WTC11 (cell line): Measurements from ENCODE around the gene ORC3. TPM values are rescaled to one million over a fixed set of nuclear protein-coding genes. Genes with fewer than 3 reads are reported as not detected.

Experiments
- ATAC-seq: fragments of 200-7000 bp; cut with Tn5 transposase; 2 replicates; pipeline ENCODE4 v1.10.0; 2021; ENCODE audit warnings: mild to moderate bottlenecking, moderate library complexity
- CTCF ChIA-PET: fragments of 300-600 bp; sonication (Branson Sonifier 250); formaldehyde crosslinking; loops from one replicate; lab custom pipeline; 2021; ENCODE audit warnings: antibody characterized with exemption; lab: Charles Lee
- POLR2A ChIA-PET: fragments of 350-600 bp; sonication (Branson Sonifier 250); formaldehyde crosslinking; loops from one replicate; lab custom pipeline; 2021; ENCODE audit warnings: antibody characterized with exemption; lab: Charles Lee
- DNase-seq: peaks from one replicate; pipeline ENCODE4 v3.0.0; 2021; ENCODE audit warnings: low spot score
- H3K27ac Mint-ChIP-seq: 2 replicates; pipeline ENCODE4 v1.8.0; 2021; ENCODE audit warnings: mixed read lengths
- H3K27me3 Mint-ChIP-seq: 2 replicates; pipeline ENCODE4 v1.8.0; 2021; ENCODE audit warnings: low read depth, mild to moderate bottlenecking, moderate library complexity, mixed read lengths
- H3K36me3 Mint-ChIP-seq: 2 replicates; pipeline ENCODE4 v1.8.0; 2021; ENCODE audit warnings: mixed read lengths
- H3K4me1 Mint-ChIP-seq: 2 replicates; pipeline ENCODE4 v1.8.0; 2022; ENCODE audit warnings: mixed read lengths
- H3K4me3 Mint-ChIP-seq: 2 replicates; pipeline ENCODE4 v1.8.0; 2021; ENCODE audit warnings: mild to moderate bottlenecking, moderate library complexity, mixed read lengths
- H3K9me3 Mint-ChIP-seq: 2 replicates; pipeline ENCODE4 v1.8.0; 2021; ENCODE audit warnings: mixed read lengths
- CREM ChIP-seq: sonication (generic); formaldehyde crosslinking; IDR thresholded peaks from 2 replicates; pipeline ENCODE4 v1.8.1; 2022; ENCODE audit warnings: mild to moderate bottlenecking, missing genetic modification reagents, moderate library complexity
- JAZF1 ChIP-seq: fragments of 250-450 bp; sonication (Bioruptor Pico); IDR thresholded peaks from 2 replicates; pipeline ENCODE4 v1.9.0; 2021; ENCODE audit warnings: moderate library complexity, mild to moderate bottlenecking, inconsistent platforms
- OVOL2 ChIP-seq: fragments of 250-450 bp; sonication (Bioruptor Pico); IDR thresholded peaks from 2 replicates; pipeline ENCODE4 v1.9.0; 2021; ENCODE audit warnings: mild to moderate bottlenecking, borderline replicate concordance
- TCF7 ChIP-seq: sonication (generic); formaldehyde crosslinking; IDR thresholded peaks from 2 replicates; pipeline ENCODE4 v1.8.0; 2022; ENCODE audit warnings: mild to moderate bottlenecking, low read depth, missing genetic modification reagents, moderate library complexity
- ZNF121 ChIP-seq: sonication (generic); formaldehyde crosslinking; IDR thresholded peaks from 2 replicates; pipeline ENCODE4 v1.8.0; 2023; ENCODE audit warnings: missing genetic modification reagents
- ZNF138 ChIP-seq: sonication (generic); formaldehyde crosslinking; conservative IDR thresholded peaks from 2 replicates; pipeline ENCODE4 v1.8.1; 2022; ENCODE audit warnings: mild to moderate bottlenecking, moderate library complexity, missing genetic modification reagents
- ZNF317 ChIP-seq: sonication (generic); formaldehyde crosslinking; IDR thresholded peaks from 2 replicates; pipeline ENCODE4 v1.8.1; 2023; ENCODE audit warnings: low read depth, mild to moderate bottlenecking, moderate library complexity, missing genetic modification reagents, borderline replicate concordance
- ZNF416 ChIP-seq: fragments of 250-450 bp; sonication (Bioruptor Pico); IDR thresholded peaks from 2 replicates; pipeline ENCODE4 v1.9.0; 2021; ENCODE audit warnings: mild to moderate bottlenecking, inconsistent platforms
- total RNA-seq: library from RNA; stranded (reverse); gene quantifications from 3 replicates; pipeline ENCODE4 v1.2.3, GENCODE V29; 2021
- TF ChIP-seq, protein P1 (sequence below): sonication (generic); formaldehyde crosslinking; conservative IDR thresholded peaks from 2 replicates; pipeline ENCODE4 v1.8.1; 2023; ENCODE audit warnings: mild to moderate bottlenecking, low read depth, missing genetic modification reagents, moderate library complexity
- TF ChIP-seq, protein P2 (sequence below): sonication (generic); formaldehyde crosslinking; IDR thresholded peaks from 2 replicates; pipeline ENCODE4 v1.8.1; 2023; ENCODE audit warnings: mild to moderate bottlenecking, moderate library complexity, missing genetic modification reagents
- TF ChIP-seq, protein P3 (sequence below): sonication (generic); formaldehyde crosslinking; IDR thresholded peaks from 2 replicates; pipeline ENCODE4 v1.8.1; 2023; ENCODE audit warnings: mild to moderate bottlenecking, missing genetic modification reagents
- TF ChIP-seq, protein P4 (sequence below): sonication (generic); formaldehyde crosslinking; IDR thresholded peaks from 2 replicates; pipeline ENCODE4 v1.8.1; 2022; ENCODE audit warnings: low read depth, missing genetic modification reagents, borderline replicate concordance
- TF ChIP-seq, protein P5 (sequence below): sonication (generic); formaldehyde crosslinking; IDR thresholded peaks from 2 replicates; pipeline ENCODE4 v1.8.0; 2022; ENCODE audit warnings: mild to moderate bottlenecking, missing genetic modification reagents
- TF ChIP-seq, protein P6 (sequence below): fragments of 250-450 bp; sonication (Bioruptor Pico); IDR thresholded peaks from 2 replicates; pipeline ENCODE4 v1.9.0; 2021; ENCODE audit warnings: mild to moderate bottlenecking
- TF ChIP-seq, protein P7 (sequence below): sonication (generic); formaldehyde crosslinking; conservative IDR thresholded peaks from 2 replicates; pipeline ENCODE4 v1.8.1; 2022; ENCODE audit warnings: mild to moderate bottlenecking, missing genetic modification reagents
- TF ChIP-seq, protein P8 (sequence below): fragments of 250-450 bp; sonication (Bioruptor Pico); IDR thresholded peaks from 2 replicates; pipeline ENCODE4 v1.8.0; 2021; ENCODE audit warnings: mild to moderate bottlenecking
- TF ChIP-seq, protein P9 (sequence below): fragments of 250-450 bp; sonication (Bioruptor Pico); IDR thresholded peaks from 2 replicates; pipeline ENCODE4 v1.9.0; 2021; ENCODE audit warnings: mild to moderate bottlenecking

The ORC3 gene
- total RNA-seq, 1 experiment from 2014 or later = 50.7 TPM

DNA sequence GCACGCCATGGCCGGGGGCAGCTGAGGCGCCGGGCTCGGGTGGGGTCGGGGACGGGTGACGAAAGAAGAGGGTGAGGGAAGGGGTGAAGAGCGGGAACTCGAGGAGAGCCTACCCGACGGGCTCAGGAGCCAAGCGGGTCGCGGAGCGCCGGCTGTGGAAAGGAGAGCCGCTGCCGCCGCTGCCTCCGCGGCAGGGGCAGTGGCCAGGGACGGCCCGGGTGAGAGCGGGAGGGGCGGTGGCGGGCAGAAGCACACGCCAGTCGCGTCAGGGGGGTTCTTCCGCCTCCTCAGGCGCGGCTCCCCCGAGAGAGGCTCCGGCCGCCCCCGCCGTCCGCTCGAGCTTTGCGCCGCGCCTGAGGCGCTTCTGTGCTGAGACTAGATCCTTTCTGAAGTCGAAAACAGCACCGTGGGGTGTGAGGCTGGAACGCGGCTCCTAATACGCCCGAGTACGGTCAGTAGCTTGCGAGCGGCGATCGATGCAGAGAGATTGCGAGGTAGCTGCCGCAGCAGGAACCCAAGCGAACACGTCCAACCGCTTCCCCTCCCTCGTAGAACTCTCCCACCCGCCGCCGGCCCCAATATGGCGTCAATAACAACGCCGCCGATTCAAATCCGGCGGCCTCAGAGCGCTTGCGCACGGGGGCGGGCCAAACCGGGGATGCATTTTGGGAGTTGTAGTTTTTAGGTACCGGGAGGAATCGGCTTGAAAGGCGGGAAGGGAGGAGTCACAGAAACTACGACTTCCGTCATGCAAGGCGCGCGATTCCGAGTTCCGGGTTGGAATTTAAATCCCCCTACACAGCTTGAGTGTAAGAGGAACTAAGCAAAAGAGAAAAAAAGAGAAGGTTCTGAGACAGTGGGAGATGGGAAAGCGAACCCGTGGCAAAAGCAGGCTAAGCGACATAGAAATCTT is 112.0 kb downstream of the ORC3 start, which contains the start of gene AKIRIN2 (continued):
- TF ChIP-seq ZNF121 = no peak
- TF ChIP-seq, protein P1, sequence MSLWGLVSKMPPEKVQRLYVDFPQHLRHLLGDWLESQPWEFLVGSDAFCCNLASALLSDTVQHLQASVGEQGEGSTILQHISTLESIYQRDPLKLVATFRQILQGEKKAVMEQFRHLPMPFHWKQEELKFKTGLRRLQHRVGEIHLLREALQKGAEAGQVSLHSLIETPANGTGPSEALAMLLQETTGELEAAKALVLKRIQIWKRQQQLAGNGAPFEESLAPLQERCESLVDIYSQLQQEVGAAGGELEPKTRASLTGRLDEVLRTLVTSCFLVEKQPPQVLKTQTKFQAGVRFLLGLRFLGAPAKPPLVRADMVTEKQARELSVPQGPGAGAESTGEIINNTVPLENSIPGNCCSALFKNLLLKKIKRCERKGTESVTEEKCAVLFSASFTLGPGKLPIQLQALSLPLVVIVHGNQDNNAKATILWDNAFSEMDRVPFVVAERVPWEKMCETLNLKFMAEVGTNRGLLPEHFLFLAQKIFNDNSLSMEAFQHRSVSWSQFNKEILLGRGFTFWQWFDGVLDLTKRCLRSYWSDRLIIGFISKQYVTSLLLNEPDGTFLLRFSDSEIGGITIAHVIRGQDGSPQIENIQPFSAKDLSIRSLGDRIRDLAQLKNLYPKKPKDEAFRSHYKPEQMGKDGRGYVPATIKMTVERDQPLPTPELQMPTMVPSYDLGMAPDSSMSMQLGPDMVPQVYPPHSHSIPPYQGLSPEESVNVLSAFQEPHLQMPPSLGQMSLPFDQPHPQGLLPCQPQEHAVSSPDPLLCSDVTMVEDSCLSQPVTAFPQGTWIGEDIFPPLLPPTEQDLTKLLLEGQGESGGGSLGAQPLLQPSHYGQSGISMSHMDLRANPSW (CRISPR knock-in tag) = no peak
- TF ChIP-seq, protein P2, sequence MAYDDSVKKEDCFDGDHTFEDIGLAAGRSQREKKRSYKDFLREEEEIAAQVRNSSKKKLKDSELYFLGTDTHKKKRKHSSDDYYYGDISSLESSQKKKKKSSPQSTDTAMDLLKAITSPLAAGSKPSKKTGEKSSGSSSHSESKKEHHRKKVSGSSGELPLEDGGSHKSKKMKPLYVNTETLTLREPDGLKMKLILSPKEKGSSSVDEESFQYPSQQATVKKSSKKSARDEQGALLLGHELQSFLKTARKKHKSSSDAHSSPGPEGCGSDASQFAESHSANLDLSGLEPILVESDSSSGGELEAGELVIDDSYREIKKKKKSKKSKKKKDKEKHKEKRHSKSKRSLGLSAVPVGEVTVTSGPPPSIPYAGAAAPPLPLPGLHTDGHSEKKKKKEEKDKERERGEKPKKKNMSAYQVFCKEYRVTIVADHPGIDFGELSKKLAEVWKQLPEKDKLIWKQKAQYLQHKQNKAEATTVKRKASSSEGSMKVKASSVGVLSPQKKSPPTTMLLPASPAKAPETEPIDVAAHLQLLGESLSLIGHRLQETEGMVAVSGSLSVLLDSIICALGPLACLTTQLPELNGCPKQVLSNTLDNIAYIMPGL = no peak; the same call in 1 of the 2 replicates
- TF ChIP-seq, protein P3, sequence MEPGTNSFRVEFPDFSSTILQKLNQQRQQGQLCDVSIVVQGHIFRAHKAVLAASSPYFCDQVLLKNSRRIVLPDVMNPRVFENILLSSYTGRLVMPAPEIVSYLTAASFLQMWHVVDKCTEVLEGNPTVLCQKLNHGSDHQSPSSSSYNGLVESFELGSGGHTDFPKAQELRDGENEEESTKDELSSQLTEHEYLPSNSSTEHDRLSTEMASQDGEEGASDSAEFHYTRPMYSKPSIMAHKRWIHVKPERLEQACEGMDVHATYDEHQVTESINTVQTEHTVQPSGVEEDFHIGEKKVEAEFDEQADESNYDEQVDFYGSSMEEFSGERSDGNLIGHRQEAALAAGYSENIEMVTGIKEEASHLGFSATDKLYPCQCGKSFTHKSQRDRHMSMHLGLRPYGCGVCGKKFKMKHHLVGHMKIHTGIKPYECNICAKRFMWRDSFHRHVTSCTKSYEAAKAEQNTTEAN (CRISPR knock-in tag) = 0 out of 2 replicates have a peak, but pooled peaks have one; percentile 32
- TF ChIP-seq CREM (CRISPR knock-in tag) = no peak; the same call in 1 of the 2 replicates
- TF ChIP-seq ZNF317 = no peak
- no peak for TF ChIP-seq TCF7 (CRISPR knock-in tag)

DNA sequence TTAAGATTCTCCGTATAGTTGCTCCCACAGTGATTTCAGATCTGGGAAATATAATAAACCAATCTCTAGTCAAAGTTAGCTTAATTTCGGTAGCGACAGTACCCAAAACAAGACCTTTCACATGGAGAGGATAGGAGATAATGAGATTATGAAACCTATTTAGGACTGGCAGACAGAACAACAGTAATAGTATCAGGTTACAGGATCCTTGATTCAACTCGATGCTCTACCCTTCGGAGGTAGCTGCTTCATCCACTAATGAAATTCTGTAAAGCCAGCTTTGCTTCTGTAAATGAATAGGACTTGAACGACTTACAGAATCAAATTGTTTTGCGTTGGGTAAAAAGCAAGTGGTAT is 112.6 kb downstream of the ORC3 start:
- peaks cover 24% of the 10 kb centered on the region for H3K36me3 Mint-ChIP-seq
- peak overlapping the region; percentile 98 for H3K4me3 Mint-ChIP-seq
- ATAC-seq (peak; percentile 59), DNase-seq (no peak)
- no peaks in the 10 kb centered on the region for H3K27me3 Mint-ChIP-seq
- POLR2A ChIA-PET = interaction anchor here (0.6 to 1.4 kb wide), 3 partner anchors 12 to 54 kb away, joined by 3 read pairs; no protein-coding TSS in a partner anchor
- H3K9me3 Mint-ChIP-seq = no peaks in the 10 kb centered on the region
- CTCF ChIA-PET = no interaction called here
- peak overlapping the region; percentile 99 for H3K27ac Mint-ChIP-seq
- peaks cover 9% of the 10 kb centered on the region for H3K4me1 Mint-ChIP-seq
- TF ChIP-seq, protein P4, sequence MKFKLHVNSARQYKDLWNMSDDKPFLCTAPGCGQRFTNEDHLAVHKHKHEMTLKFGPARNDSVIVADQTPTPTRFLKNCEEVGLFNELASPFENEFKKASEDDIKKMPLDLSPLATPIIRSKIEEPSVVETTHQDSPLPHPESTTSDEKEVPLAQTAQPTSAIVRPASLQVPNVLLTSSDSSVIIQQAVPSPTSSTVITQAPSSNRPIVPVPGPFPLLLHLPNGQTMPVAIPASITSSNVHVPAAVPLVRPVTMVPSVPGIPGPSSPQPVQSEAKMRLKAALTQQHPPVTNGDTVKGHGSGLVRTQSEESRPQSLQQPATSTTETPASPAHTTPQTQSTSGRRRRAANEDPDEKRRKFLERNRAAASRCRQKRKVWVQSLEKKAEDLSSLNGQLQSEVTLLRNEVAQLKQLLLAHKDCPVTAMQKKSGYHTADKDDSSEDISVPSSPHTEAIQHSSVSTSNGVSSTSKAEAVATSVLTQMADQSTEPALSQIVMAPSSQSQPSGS (CRISPR knock-in tag) = no peak
- TF ChIP-seq, protein P5, sequence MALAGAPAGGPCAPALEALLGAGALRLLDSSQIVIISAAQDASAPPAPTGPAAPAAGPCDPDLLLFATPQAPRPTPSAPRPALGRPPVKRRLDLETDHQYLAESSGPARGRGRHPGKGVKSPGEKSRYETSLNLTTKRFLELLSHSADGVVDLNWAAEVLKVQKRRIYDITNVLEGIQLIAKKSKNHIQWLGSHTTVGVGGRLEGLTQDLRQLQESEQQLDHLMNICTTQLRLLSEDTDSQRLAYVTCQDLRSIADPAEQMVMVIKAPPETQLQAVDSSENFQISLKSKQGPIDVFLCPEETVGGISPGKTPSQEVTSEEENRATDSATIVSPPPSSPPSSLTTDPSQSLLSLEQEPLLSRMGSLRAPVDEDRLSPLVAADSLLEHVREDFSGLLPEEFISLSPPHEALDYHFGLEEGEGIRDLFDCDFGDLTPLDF = no peak
- TF ChIP-seq, protein P1 (CRISPR knock-in tag) = no peak
- TF ChIP-seq JAZF1 (CRISPR knock-in tag) = no peak
- TF ChIP-seq, protein P6, sequence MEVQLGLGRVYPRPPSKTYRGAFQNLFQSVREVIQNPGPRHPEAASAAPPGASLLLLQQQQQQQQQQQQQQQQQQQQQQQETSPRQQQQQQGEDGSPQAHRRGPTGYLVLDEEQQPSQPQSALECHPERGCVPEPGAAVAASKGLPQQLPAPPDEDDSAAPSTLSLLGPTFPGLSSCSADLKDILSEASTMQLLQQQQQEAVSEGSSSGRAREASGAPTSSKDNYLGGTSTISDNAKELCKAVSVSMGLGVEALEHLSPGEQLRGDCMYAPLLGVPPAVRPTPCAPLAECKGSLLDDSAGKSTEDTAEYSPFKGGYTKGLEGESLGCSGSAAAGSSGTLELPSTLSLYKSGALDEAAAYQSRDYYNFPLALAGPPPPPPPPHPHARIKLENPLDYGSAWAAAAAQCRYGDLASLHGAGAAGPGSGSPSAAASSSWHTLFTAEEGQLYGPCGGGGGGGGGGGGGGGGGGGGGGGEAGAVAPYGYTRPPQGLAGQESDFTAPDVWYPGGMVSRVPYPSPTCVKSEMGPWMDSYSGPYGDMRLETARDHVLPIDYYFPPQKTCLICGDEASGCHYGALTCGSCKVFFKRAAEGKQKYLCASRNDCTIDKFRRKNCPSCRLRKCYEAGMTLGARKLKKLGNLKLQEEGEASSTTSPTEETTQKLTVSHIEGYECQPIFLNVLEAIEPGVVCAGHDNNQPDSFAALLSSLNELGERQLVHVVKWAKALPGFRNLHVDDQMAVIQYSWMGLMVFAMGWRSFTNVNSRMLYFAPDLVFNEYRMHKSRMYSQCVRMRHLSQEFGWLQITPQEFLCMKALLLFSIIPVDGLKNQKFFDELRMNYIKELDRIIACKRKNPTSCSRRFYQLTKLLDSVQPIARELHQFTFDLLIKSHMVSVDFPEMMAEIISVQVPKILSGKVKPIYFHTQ (CRISPR knock-in tag) = no peak
- TF ChIP-seq, protein P7, sequence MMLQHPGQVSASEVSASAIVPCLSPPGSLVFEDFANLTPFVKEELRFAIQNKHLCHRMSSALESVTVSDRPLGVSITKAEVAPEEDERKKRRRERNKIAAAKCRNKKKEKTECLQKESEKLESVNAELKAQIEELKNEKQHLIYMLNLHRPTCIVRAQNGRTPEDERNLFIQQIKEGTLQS (CRISPR knock-in tag) = no peak
- no peak for TF ChIP-seq ZNF416 (CRISPR knock-in tag)
- TF ChIP-seq ZNF138 (CRISPR knock-in tag) = no peak
- TF ChIP-seq, protein P8, sequence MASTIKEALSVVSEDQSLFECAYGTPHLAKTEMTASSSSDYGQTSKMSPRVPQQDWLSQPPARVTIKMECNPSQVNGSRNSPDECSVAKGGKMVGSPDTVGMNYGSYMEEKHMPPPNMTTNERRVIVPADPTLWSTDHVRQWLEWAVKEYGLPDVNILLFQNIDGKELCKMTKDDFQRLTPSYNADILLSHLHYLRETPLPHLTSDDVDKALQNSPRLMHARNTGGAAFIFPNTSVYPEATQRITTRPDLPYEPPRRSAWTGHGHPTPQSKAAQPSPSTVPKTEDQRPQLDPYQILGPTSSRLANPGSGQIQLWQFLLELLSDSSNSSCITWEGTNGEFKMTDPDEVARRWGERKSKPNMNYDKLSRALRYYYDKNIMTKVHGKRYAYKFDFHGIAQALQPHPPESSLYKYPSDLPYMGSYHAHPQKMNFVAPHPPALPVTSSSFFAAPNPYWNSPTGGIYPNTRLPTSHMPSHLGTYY (CRISPR knock-in tag) = no peak
- TF ChIP-seq, protein P9, sequence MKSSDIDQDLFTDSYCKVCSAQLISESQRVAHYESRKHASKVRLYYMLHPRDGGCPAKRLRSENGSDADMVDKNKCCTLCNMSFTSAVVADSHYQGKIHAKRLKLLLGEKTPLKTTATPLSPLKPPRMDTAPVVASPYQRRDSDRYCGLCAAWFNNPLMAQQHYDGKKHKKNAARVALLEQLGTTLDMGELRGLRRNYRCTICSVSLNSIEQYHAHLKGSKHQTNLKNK (CRISPR knock-in tag) = no peak
- TF ChIP-seq OVOL2 (CRISPR knock-in tag) = no peak
